RWPE2 (cell line): Measurements from ENCODE around the gene DNM2.

Experiments used
- ATAC-seq: fragments of 200-7000 bp; cut with Tn5 transposase; 3 replicates; pipeline ENCODE4 v1.9.1; 2021; ENCODE audit warnings: low read depth
- DNase-seq: peaks from one replicate; pipeline ENCODE4 v3.0.0-alpha.2; 2020; ENCODE audit warnings: low spot score
- H3K27ac ChIP-seq: fragments of 450-650 bp; 2 replicates; pipeline ENCODE4 v1.5.1; 2017; ENCODE audit warnings: mild to moderate bottlenecking; ENCODE audit not compliant: poor library complexity, severe bottlenecking
- H3K27me3 ChIP-seq: fragments of 250-450 bp; sonication (Bioruptor Pico); 2 replicates; pipeline ENCODE4 v1.5.1; 2021; ENCODE audit warnings: mild to moderate bottlenecking, moderate library complexity; ENCODE audit not compliant: insufficient read depth, poor library complexity, severe bottlenecking
- H3K36me3 ChIP-seq: fragments of 250-450 bp; sonication (Bioruptor Pico); 2 replicates; pipeline ENCODE4 v1.5.1; 2020; ENCODE audit warnings: low read depth, mild to moderate bottlenecking, moderate library complexity
- H3K4me1 ChIP-seq: fragments of 250-450 bp; sonication (Bioruptor Pico); 2 replicates; pipeline ENCODE4 v1.5.1; 2021; ENCODE audit warnings: mild to moderate bottlenecking, moderate library complexity; ENCODE audit not compliant: insufficient read depth, poor library complexity, severe bottlenecking
- H3K4me3 ChIP-seq: fragments of 250-450 bp; sonication (Bioruptor Pico); 2 replicates; pipeline ENCODE4 v1.5.1; 2021; ENCODE audit warnings: mild to moderate bottlenecking, moderate library complexity; ENCODE audit not compliant: severe bottlenecking
- H3K9me3 ChIP-seq: fragments of 250-450 bp; sonication (Bioruptor Pico); 2 replicates; pipeline ENCODE4 v1.5.1; 2021; ENCODE audit warnings: mild to moderate bottlenecking, moderate library complexity; ENCODE audit not compliant: severe bottlenecking
- TF ChIP-seq, protein P1 (sequence below): fragments of 450-650 bp; IDR thresholded peaks from one replicate; pipeline ENCODE4 v1.5.1; 2017; ENCODE audit warnings: mild to moderate bottlenecking, moderate library complexity; ENCODE audit not compliant: poor library complexity, severe bottlenecking

The DNM2 gene

DNA sequence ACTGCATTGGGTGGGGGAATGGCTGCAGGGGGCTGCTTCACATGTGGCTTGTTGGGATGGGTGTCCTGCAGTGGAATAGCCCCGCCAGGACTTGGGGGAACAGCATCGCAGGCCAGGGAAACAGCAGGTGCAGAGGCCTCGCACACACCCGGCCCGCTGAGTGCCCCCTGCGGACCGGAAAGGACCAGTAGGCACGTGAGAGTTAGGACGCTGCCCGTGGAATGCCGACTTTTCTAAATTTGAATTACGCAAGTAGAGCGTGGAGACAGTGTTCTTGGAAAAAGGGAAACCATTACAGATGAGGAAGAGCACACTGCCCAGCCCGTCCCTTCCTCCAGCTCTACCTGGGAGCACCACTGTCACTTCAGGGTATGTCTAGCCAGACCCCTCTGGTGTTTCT is 11.5 kb downstream of the DNM2 start:
- DNase-seq = no peak
- H3K4me1 ChIP-seq = no peaks in the 10 kb centered on the region
- H3K27me3 ChIP-seq = no peaks in the 10 kb centered on the region
- peaks cover 6% of the 10 kb centered on the region; the same call in 1 of the 2 replicates for H3K36me3 ChIP-seq
- no peak for ATAC-seq
- TF ChIP-seq, protein P1, sequence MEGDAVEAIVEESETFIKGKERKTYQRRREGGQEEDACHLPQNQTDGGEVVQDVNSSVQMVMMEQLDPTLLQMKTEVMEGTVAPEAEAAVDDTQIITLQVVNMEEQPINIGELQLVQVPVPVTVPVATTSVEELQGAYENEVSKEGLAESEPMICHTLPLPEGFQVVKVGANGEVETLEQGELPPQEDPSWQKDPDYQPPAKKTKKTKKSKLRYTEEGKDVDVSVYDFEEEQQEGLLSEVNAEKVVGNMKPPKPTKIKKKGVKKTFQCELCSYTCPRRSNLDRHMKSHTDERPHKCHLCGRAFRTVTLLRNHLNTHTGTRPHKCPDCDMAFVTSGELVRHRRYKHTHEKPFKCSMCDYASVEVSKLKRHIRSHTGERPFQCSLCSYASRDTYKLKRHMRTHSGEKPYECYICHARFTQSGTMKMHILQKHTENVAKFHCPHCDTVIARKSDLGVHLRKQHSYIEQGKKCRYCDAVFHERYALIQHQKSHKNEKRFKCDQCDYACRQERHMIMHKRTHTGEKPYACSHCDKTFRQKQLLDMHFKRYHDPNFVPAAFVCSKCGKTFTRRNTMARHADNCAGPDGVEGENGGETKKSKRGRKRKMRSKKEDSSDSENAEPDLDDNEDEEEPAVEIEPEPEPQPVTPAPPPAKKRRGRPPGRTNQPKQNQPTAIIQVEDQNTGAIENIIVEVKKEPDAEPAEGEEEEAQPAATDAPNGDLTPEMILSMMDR = no peak
- no peak overlapping the region for H3K27ac ChIP-seq
- peaks cover 3% of the 10 kb centered on the region for H3K9me3 ChIP-seq
- H3K4me3 ChIP-seq = no peak overlapping the region

DNA sequence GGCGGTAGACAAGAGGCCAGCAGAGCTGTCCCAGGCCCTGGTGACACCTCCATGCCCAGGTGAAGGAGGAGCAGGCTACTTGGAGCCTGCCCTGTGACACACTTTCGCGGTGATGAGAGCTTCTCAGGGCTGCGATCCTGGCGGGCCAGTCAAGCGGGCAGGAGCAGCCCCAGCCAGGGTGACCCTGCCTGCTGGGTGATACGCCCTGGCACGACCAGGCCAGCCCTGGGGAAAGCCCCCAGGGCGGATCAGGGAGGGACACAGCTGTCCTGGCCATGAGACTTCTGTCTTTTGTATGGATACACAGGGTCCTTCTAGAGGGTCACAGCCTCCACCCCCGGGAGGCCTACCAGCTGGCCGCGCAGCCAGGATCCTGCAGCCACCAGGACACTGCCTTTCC is 13.1 kb downstream of the DNM2 start:
- Histone ChIP-seq H3K9me3 (no peaks in the 10 kb centered on the region), H3K4me3 (no peak overlapping the region), H3K4me1 (no peaks in the 10 kb centered on the region), H3K27ac (no peak overlapping the region), H3K27me3 (no peaks in the 10 kb centered on the region), H3K36me3 (no peaks in the 10 kb centered on the region)
- no peak for DNase-seq
- TF ChIP-seq, protein P1 = no peak
- no peak for ATAC-seq

DNA sequence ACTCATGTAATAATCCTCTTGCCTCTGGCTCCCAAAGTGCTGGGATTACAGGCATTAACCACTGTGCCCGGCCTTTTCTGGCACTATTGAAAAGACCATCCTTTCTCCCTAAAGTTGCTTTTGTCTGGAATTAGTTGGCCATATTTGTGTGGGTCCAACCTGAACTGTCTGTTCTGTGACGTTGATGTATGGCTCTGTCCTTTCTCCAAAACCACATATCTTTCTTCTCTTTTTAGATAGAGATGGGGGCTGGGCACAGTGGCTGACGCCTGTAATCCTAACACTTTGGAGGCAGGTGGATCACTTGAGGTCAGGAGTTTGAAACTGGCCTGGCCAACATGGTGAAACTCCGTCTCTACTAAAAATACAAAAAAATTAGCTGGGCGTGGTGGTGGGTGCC is 17.9 kb downstream of the DNM2 start:
- ATAC-seq = no peak
- peaks cover 10% of the 10 kb centered on the region for H3K36me3 ChIP-seq
- no peaks in the 10 kb centered on the region for H3K4me1 ChIP-seq
- no peak overlapping the region for H3K27ac ChIP-seq
- TF ChIP-seq, protein P1 = no peak
- DNase-seq = no peak
- no peaks in the 10 kb centered on the region for H3K27me3 ChIP-seq
- H3K9me3 ChIP-seq = no peaks in the 10 kb centered on the region
- H3K4me3 ChIP-seq = no peak overlapping the region

DNA sequence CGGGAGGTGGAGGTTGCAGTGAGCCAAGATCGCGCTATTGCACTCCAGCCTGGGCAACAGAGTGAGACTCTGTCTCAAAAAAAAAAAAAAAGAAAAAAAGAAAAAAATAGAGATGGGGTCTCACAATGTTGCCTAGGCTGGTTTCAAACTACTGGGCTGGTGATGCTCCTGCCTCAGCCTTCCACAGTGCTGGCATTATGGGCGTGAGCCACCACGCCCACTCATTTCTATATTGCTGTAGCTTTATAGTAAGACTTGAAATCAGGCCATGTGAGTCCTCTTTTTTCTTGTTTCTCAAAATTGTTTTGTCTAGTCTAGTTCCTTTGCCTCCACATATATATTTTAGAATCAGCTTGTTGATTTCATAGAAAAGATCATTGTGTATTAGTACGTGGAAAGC is 18.3 kb downstream of the DNM2 start:
- Histone ChIP-seq H3K27ac (no peak overlapping the region), H3K9me3 (no peaks in the 10 kb centered on the region), H3K4me3 (no peak overlapping the region), H3K36me3 (peaks cover 12% of the 10 kb centered on the region), H3K4me1 (no peaks in the 10 kb centered on the region), H3K27me3 (no peaks in the 10 kb centered on the region)
- TF ChIP-seq, protein P1 = no peak
- DNase-seq (no peak), ATAC-seq (no peak)

DNA sequence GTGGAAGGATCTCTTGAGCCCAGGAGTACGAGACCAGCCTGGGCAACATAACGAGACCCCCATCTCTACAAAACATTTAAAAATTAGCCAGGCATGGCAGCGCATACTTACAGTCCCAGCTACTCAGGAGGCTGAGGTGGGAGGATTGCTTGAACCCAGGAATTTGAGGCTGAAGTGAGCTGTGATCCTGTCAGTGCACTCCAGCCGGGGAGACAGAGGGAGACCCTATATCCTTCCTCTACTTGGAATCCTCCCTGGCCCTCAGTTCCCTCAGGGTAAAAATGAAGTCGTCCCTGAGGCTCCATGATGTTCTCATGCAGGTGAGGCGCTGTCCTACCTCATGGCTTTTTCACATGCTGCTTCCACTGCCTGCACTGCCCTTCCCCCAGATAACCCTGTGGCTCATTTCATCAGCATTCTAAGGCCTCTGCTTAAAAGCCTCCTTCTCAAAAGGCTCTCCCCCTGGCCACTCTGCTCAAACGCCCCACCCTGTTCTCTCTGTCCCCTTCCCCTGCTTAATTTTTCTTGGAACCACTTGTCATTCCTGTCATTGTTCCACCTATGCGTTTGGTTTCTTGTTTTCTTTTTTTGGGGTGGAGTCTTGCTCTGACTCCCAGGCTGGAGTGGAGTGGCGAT is 19.2 kb downstream of the DNM2 start:
- ATAC-seq = no peak
- no peaks in the 10 kb centered on the region for H3K9me3 ChIP-seq
- no peak for DNase-seq
- no peak overlapping the region for H3K27ac ChIP-seq
- TF ChIP-seq, protein P1 = no peak
- H3K27me3 ChIP-seq = no peaks in the 10 kb centered on the region
- no peaks in the 10 kb centered on the region for H3K4me1 ChIP-seq
- no peak overlapping the region for H3K4me3 ChIP-seq
- H3K36me3 ChIP-seq = peaks cover 12% of the 10 kb centered on the region
